Left renal pelvis (tissue), 4 donors: ENCODE measurements around the gene RIPPLY1. TPM values are rescaled to one million over a fixed set of nuclear protein-coding genes. Genes with fewer than 3 reads are reported as not detected.
A peak's percentile ranks its signal among the peaks of the same experiment; 100 is the strongest.
"Not testable (repeated sequence)": the region's sequence is repeated elsewhere in the genome, so short reads cannot be mapped to it uniquely, and the experiment has no call there.

Experiments
- DNase-seq, 4 donors: peaks; one replicate each; pipeline ENCODE4 v3.0.0-alpha.2; 2013; ENCODE audit warnings: low read depth in 4 of 4, low spot score in 3 of 4
- polyA plus RNA-seq, 4 donors: library from polyadenylated mRNA; unstranded; fragments of 120-200 nt; gene quantifications; one replicate each; pipeline ENCODE4 v1.2.1, GENCODE V29; 2013; ENCODE audit not compliant: insufficient read length in 4 of 4

RIPPLY1 gene
- polyA plus RNA-seq, 4 donors: 2.5 to 2.9 (median 2.6) TPM; not detected in 1

DNA sequence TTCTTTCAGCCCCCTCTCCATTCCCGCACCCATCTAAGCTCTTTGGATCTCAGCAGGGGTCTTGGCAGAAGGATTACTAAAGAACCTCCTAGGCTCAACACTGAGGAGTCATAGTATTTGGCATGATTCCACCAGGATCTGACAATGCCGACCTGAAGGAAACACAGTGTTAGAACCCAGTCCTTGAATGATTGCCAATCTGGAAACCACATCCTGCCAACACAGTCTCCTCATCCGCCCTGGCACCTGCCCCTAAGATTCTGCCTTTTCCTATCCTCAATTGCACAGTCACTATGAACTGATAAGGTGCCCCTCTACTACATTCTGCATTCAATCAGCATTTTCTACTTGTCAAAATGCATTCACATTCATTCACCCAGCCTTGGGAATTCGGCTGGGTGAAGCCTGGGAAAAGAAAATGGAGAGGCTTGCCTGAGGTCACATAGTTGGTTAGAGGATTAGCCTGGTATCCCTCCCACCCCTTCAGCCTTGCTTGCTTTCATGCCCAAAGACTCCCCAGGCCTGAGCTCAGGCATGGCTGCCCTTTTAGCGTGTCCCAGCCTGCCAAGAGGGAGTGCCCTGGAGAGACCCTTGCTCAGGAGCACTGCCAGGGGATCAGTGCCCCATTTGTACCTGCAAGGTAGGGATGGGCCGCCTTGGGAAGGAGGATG lies 14.8 kb upstream of the RIPPLY1 start:
- no peak for DNase-seq

DNA sequence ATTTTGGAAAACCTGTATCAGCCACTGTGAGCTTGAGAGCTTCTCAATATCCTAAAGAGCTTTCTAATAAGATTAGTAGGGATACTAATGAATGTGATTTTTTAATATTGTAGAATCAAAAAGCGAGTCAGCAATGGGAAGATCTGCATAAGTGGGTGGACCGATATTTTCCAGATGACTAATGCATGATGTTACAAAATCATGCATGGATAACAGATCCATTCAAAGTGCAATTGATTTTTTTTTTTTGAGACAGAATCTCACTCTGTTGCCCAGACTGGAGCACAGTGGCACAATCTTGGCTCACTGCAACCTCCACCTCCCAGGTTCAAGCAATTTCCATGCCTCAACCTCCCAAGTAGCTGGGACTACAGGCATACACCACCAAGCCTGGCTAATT lies 9.7 kb upstream of the RIPPLY1 start:
- DNase-seq: no peak

DNA sequence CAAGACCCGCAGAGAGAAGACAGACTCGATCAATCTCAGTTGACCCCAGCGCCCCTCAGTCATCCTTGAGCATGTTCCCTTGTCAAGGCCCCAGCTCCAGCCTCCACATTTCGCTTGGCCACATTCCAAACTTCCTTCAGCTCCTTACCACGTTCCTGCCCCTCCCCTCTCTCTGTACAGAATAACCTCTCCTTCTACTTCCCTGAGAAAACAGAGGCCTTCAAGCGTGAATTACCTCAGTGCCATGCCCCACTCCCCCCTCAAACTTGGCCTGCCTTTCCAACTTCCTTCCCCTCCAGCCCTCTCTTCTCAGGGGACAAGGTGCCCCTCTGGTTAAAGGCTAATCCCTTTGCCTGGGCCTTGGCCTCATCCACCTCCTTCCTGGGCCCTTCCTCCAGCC lies 3.2 kb upstream of the RIPPLY1 start:
- DNase-seq: peak in 2 of 4 donors; percentile 45 to 52

DNA sequence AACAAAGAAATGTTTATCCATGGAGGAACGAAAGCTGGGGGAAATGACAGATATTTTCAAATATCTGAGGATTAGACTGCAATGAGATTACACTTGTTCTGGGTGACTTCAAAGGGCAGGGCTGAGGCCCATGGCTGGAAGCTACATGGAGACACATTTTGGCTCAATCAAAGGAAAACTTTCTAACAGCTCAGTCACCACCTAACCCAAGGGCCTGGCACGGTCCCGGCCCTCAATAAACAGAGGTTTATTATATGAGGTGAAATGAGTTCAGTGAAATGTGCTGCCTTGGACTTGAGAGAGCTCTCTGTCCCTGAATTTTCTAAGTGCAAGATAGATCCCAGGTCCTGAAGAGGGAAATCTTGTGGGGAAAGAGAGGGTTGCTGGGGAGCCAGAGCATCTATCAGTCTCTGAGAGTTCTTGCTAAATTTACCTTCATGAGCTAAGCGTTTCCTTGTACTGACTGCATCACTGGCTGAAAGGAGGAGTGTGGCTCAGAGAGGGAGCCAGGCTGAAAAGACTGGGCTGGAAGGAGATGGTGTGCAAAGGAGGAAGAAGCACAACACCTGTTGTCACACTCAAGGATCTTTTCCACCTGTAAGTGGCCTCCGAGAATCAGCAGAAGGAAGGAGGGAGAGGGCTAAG lies 2.0 kb upstream of the RIPPLY1 start:
- DNase-seq: no peak

DNA sequence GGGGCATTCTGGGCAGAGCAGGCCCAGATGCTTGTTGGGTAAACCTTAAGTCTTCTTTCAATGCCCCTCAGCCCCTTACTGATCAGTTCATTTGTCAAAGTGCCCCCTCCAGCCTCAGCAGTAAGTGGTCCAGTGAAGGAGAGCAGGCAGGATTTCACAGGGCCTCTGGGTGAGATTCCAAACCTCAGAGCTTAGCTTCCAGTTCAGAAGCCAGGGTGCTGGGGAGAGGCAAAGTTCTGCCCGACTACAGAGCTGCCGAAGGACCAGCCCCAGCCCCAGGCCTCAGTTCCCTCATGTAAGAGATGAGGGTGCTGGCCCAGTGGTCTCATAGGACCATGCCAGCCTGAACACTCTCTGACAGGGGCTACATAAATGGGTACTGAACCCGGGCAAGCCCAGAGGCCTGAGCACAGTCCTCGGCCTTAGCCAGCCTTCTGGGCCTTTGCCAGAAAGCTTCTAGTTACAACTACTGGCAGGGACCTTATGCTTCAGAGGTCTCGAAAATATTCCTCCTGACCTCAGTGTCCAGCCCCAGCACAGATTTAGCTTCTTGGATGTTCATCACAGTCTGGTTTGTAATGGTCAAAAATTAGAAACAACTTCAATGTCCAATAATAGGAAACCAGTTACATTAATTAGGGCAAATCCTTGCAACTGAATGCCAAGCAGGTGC lies 851 bp upstream of the RIPPLY1 start:
- no peak for DNase-seq

DNA sequence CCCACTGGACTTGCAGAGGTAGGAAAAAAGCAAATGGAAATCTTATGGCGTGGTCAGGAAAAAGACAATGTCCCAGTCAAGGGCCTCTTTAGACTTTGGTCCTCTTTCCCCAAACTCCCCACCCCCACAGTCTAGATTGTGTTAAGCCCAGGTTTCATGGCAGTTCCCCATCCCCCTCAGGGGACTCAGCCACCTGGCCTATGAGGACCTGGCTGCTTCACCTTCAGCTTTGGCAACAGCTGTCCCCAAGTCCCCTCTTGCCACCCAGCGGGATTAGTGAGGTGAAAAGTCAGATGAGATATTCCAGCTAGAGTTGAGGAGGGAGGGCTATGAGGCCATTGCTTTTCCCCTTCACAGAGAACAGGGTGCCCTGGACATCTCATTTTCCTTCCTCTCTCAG lies 457 bp downstream of the RIPPLY1 start:
- DNase-seq: no peak

DNA sequence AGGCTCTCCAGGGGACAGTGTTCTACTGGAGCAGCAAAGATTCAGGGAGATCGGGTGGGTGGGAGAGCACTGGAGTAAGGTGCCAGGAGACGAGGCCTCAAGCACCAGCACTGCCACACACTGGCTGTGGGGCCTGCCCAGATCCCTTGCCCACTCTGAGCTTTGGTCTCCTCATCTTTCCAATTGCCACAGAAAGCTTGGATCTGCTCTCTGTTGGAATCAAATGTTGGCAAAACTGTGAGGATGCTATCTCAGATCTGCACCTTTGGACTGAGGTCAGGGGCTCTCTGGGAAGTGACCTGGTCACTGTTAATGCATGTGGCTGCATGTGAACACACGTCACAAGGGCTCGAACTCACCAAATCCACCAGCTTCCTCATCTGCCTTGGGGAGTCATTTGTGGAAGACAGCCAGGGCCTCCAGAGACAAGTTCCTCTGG lies 1.3 kb downstream of the RIPPLY1 start:
- DNase-seq: no peak

DNA sequence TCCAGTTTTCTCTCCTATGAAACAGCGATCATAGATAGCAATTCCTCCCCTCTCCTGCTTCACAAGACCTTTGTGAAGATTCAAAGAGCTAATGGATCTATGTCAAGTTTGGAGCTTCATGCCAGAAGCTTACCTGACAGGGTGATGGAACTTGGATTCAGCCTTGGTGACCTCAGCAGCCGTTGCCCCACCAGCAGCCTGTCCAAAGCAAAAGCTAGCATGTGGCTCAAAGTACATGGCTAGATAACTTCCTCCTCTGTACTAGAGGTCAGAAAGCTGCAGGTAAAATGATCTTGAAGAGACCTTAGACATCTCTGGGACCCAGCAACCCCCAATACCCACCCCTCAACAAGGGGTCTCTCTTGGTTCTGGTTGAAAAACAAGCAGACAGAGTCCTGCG lies 1.8 kb downstream of the RIPPLY1 start:
- no peak for DNase-seq

DNA sequence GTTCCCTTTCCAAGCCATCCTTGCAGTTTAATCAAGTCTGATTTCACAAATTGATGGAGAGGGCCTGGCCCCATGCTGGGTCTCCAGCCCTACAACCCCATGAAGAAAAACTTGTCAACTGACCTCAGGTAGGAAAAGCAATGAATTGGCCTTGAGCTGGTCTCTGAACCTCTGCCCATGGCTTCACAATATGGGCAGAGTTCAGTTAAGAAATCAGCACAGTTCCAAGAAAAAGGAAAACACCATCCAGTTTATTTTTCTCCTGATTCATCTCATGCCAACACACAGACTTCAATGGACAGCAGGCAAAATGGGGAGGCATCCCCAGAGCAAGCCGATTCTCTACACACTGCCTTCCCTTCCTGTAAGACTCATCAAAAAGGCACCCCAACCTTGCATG lies 3.3 kb downstream of the RIPPLY1 start:
- no peak for DNase-seq

DNA sequence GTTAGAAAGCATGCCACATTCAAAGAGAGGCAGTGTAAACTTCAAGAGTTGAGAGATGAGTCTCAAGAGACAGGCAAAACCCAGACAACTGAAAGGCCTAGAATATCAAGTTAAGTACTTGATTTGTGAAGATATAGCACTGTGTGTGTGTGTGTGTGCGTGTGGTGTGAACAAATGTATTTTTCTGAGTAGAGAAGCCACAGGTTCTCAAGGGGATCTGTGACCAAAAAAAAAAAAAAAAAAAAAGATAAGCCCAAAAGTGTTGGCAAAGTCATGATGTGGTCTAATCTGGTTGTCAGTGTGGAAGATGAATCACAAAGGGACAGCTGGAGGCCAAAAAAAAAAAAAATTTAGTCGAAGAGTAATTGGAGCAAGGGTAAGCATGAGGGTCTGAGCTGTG lies 3.9 kb downstream of the RIPPLY1 start:
- DNase-seq: no peak

DNA sequence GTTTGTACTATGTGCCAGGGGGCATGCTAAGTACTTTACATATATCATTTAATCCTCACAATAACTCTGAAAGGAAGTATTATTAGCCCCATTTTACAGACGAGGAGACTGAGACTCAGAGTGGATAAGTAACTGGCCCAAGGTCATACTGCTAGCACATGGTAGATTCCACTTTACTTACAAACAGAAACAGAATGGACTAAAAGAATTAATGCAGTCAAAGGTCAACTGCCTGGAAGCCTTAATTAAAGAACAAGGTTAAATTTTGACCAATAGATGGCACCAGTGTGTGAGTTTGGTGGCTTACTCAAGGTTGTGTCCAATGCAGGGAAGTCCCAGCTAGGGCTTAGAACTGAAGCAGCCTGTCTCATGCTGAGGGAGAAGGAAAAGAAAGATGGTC lies 4.7 kb downstream of the RIPPLY1 start:
- DNase-seq: no peak

DNA sequence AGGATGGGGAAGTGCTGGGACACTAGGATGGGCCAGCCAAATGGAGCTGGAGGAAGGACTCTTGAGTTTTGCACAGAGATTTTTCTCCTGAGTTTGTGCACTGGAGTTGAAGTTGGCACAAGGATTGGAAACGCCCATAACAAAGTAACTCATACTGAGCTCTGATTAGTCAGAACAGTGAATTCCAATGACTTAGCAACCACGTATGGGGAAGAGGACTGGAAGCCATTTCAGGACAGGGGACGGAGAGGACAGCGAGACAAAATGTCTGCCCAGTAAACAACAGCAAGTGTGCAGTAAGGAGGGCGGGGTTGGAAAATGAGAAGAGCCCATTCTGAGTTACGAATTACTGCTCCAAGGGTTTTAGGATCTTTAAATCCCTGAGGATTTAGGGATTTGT lies 5.9 kb downstream of the RIPPLY1 start:
- DNase-seq: no peak

DNA sequence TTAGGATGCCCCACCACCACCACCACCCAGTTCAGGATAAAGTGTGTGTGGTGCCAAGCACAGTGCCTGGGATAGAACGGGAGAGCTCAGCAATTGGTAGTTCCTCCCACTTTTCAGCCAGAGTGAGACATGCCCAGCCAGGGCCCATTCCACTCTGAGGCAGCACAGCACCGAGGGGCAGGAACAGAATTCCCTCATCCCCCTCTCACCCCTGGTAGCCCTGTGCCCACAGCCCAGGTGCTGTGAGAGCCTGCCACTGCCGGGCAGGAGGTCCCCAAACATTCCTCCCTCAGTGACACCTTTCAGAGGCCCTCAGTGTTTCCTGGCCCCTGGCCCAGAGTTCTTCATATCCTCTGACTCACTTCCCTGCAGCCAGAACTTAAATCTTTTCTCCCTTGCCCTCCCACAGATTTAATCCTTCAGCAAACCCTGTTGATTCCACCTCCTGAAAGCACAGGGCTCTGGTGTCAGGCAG lies 8.1 kb downstream of the RIPPLY1 start:
- no peak for DNase-seq

DNA sequence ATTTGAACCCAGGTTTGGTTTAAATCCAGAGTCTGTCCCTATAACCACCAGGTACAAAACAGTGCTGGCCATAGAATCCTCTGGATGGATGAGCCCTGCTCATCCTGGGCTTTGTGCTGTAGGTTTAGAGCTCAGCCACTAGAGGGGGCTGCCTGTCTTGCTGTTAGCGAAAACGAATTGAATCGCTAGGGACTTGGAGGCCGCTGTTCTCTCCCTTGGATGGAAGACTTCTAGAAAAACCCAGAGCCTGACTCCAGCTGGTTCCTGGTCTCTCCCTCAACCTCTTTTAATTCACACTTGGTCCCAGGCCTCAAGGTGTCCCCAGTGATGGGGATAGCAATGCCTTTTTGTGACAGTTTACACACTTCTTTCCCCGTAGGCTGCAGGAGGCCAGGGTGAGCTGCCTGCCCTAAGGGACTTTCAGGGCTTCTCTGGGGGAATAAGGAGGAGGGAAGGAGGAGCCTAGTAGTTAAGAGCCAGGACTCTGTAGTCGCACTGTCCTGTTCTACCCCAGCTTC lies 8.7 kb downstream of the RIPPLY1 start:
- DNase-seq: peak in 1 of 4 donors; percentile 29

DNA sequence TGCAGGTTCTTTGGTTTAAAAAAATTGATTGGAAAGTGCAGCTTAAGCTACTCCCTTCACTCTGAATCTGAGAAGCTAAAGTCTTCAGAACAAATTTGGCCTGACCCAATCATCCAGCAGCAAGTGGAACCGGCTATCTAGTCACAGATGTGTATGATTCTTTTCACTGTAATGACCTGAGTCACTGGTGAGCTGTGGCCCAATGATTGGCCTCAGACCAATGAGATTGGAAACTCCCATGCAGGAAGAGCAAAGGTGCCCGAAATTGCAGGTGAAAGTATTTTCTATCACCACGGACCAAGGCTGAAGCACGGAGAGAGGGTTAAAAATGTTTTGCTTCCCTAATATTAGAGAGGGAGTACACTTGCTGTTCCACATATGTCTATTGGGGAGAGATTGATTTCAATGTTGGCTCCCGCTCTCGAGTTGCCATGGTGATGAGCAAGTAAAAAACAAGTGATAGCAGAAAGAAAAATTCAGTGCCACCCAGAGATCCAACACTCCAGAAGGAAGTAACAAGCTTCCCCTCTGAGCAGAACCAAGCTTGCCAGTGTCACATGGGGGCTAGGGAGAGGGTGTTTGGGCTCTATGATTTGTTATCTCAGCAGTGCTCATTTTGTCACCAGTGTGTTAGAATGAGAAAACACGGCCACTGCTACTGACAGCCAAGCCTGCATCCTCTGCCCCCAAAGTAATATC lies 11.2 kb downstream of the RIPPLY1 start:
- no peak for DNase-seq

DNA sequence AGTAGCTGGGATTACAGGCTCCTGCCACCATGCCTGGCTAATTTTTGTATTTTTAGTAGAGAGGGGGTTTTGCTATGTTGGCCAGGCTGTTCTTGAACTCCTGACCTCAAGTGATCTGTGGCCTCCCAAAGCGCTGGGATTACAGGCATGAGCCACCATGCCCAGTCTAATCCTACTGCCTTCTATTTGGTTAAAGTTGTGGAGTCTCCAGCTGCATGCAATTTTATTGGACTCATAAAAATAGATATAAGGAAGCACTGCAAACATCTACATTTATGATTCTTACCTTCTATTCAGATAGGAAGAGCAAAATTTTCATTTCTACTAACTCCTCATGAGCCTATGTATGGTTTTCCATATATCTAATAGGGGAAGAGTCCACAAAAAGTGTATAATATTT lies 13.7 kb downstream of the RIPPLY1 start:
- no peak for DNase-seq

DNA sequence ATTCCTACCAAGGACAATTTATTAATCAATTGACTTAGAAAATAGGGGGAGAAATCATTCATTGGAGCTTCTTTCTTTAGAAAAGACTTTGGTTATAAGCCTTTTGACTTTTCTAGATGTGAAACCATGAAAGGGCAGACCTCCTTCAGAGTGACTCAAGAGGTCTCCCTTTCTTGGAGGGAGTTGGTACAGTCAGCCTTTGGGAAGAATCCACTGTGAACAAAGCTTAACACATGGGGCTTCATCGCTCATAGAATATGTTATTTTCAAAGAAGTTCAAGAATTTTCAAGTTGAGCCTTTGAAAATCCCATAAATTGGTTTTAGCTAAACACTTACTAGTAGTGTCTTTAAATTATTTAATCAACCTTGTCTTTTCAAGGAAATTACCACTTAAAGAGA lies 28.0 kb downstream of the RIPPLY1 start:
- no peak for DNase-seq

DNA sequence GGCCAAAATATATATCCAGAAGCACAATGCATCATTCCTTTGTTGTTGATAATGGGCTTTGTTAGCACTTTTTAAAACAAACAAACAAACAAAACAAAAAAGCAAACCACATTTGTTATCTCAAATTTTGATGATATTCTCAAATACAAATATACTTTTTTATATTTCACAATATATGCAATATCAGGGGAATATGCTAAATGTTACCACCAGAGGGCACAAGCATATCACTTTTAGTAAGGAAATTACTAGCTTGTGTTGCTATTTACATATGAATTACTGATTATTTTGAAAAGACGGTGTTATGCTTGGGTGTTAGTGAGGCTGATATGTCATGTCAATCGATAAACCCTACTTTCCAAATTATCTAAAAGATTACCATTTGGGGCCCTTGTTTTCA lies 29.1 kb downstream of the RIPPLY1 start:
- no peak for DNase-seq

DNA sequence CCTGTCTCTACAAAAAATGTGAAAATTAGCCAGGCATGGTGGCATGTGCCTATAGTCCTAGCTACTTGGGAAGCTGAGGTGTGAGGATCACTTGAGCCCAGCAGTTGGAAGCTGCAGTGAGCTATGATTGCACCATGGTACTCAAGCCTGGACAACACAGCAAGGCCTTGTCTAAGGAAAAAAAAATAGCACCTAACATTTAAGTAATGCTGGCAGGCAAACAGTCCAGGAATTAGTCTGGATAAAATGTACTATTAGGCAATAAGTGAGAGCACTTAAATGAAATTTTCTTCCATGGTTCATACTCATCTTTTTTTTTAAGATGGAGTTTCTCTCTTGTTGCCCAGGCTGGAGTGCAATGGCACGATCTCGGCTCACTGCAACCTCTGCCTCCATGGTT lies 30.3 kb downstream of the RIPPLY1 start:
- DNase-seq: not testable (repeated sequence)

DNA sequence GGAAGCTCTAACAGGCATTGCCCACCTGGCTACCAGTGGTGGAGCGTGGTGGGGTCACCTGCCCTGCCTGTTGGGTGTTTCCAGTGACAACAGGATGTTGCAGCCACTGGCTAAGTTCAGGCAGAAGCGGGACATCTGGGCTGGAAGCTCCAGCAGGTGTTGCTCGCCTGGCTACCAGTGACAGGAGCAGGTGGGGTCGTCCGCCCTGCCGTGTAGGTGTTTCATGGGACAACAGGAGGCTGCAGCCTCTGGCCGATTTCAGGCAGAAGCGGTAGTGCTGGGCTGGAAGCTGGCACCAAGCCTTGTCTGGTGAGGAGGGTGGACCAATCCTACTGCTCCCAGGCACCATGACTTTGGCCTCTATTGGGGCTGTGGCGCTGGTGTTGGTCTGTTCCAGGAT lies 39.4 kb downstream of the RIPPLY1 start:
- no peak for DNase-seq
